IMR-90 (cell line): Measurements from ENCODE around the gene MIEN1. TPM values are rescaled to one million over a fixed set of nuclear protein-coding genes. Genes with fewer than 3 reads are reported as not detected.

ENCODE experiments used
- ATAC-seq: fragments of 200-7000 bp; cut with Tn5 transposase; 2 replicates; pipeline ENCODE4 v1.9.1; 2020; ENCODE audit warnings: low read depth, mild to moderate bottlenecking, moderate library complexity
- BruUV-seq: library from RNA; stranded (reverse); fragments of 400-500 nt; replicated peaks from 2 replicates; lab custom pipeline; 2021; lab: Mats Ljungman, UMichigan
- CTCF ChIA-PET: fragments of 300-600 bp; formaldehyde crosslinking; extraction: SDS; loops from one replicate; lab custom pipeline; 2021; ENCODE audit warnings: antibody characterized with exemption; lab: Yijun Ruan, JAX
- POLR2A ChIA-PET: fragments of 300-600 bp; sonication (Branson Sonifier 250); formaldehyde crosslinking; loops from one replicate; lab custom pipeline; 2022; ENCODE audit warnings: antibody characterized with exemption; ENCODE audit not compliant: unreplicated experiment; lab: Charles Lee
- DNase-seq: peaks from one replicate; pipeline ENCODE4 v3.0.0; 2013
- H2AFZ ChIP-seq: replicated peaks from 2 replicates; pipeline ENCODE3; 2013; ENCODE audit warnings: low read length, mild to moderate bottlenecking; ENCODE audit not compliant: poor library complexity
- H2AK5ac ChIP-seq: 2 replicates; pipeline ENCODE4 v1.6.1; 2013; ENCODE audit warnings: low read depth, low read length, inconsistent platforms
- H2AK9ac ChIP-seq: replicated peaks from 2 replicates; pipeline ENCODE3; 2013; ENCODE audit warnings: mild to moderate bottlenecking, low read depth, low read length, moderate library complexity; ENCODE audit not compliant: poor library complexity
- H2BK120ac ChIP-seq: 2 replicates; pipeline ENCODE4 v1.6.1; 2013; ENCODE audit warnings: low read depth, low read length, inconsistent platforms
- H2BK15ac ChIP-seq: 3 replicates; pipeline ENCODE4 v1.6.1; 2013; ENCODE audit warnings: low read depth, low read length, inconsistent platforms
- H2BK20ac ChIP-seq: 2 replicates; pipeline ENCODE4 v1.6.1; 2013; ENCODE audit warnings: low read depth, mild to moderate bottlenecking, inconsistent platforms, low read length, moderate library complexity
- H2BK5ac ChIP-seq: 2 replicates; pipeline ENCODE4 v1.6.1; 2013; ENCODE audit warnings: mild to moderate bottlenecking, low read depth, low read length, inconsistent platforms; ENCODE audit not compliant: poor library complexity, severe bottlenecking
- H3K14ac ChIP-seq: replicated peaks from 2 replicates; pipeline ENCODE4 v1.6.1; 2013; ENCODE audit warnings: low read depth, low read length, inconsistent platforms
- H3K18ac ChIP-seq: 2 replicates; pipeline ENCODE4 v1.6.1; 2013; ENCODE audit warnings: low read depth, low read length, control low read depth
- H3K23ac ChIP-seq: 2 replicates; pipeline ENCODE4 v1.6.1; 2013; ENCODE audit warnings: low read depth, low read length, inconsistent platforms
- H3K27ac ChIP-seq: 2 replicates; pipeline ENCODE4 v1.5.1; 2013; ENCODE audit warnings: mild to moderate bottlenecking, control low read depth, low read length; ENCODE audit not compliant: insufficient read depth
- H3K27me3 ChIP-seq: 2 replicates; pipeline ENCODE4 v1.6.1; 2013; ENCODE audit warnings: low read length; ENCODE audit not compliant: control insufficient read depth, insufficient read depth
- H3K36me3 ChIP-seq: 2 replicates; pipeline ENCODE4 v1.6.1; 2013; ENCODE audit warnings: low read length, mixed read lengths; ENCODE audit not compliant: control insufficient read depth, insufficient read depth
- H3K4ac ChIP-seq: 2 replicates; pipeline ENCODE4 v1.6.1; 2013; ENCODE audit warnings: low read depth, low read length, inconsistent platforms
- H3K4me1 ChIP-seq: 2 replicates; pipeline ENCODE4 v1.6.1; 2013; ENCODE audit warnings: low read length, mixed read lengths; ENCODE audit not compliant: control insufficient read depth, insufficient read depth
- H3K4me2 ChIP-seq: 2 replicates; pipeline ENCODE4 v1.6.1; 2013; ENCODE audit warnings: low read depth, mild to moderate bottlenecking, control low read depth, low read length, moderate library complexity
- H3K4me3 ChIP-seq: 2 replicates; pipeline ENCODE4 v1.5.1; 2013; ENCODE audit warnings: low read depth, mild to moderate bottlenecking, control low read depth, low read length, moderate library complexity; ENCODE audit not compliant: insufficient read depth
- H3K56ac ChIP-seq: 2 replicates; pipeline ENCODE4 v1.6.1; 2013; ENCODE audit warnings: low read length, inconsistent platforms; ENCODE audit not compliant: insufficient read depth; ENCODE audit errors: extremely low read depth
- H3K79me1 ChIP-seq, 2 experiments: 2 replicates each; pipeline ENCODE4 v1.6.1; 2013; ENCODE audit warnings: low read length in 2 of 2, inconsistent platforms in 1 of 2, low read depth in 1 of 2
- H3K9ac ChIP-seq: 2 replicates; pipeline ENCODE4 v1.6.1; 2013; ENCODE audit warnings: low read depth, low read length, control low read depth
- H3K9me1 ChIP-seq: 2 replicates; pipeline ENCODE4 v1.6.1; 2013; ENCODE audit warnings: low read length, inconsistent platforms; ENCODE audit not compliant: insufficient read depth
- H3K9me3 ChIP-seq: 2 replicates; pipeline ENCODE4 v1.6.1; 2013; ENCODE audit warnings: low read length; ENCODE audit not compliant: control insufficient read depth, insufficient read depth
- H4K20me1 ChIP-seq: 2 replicates; pipeline ENCODE4 v1.6.1; 2013; ENCODE audit warnings: low read length, inconsistent platforms; ENCODE audit not compliant: insufficient read depth
- H4K5ac ChIP-seq: 2 replicates; pipeline ENCODE4 v1.6.1; 2013; ENCODE audit warnings: mild to moderate bottlenecking, low read depth, low read length, control low read depth
- H4K8ac ChIP-seq, 2 experiments: 2 replicates each; pipeline ENCODE4 v1.6.1; 2013; ENCODE audit warnings: low read depth in 2 of 2, low read length in 2 of 2, control low read depth in 1 of 2, inconsistent platforms in 1 of 2
- H4K91ac ChIP-seq: 2 replicates; pipeline ENCODE4 v1.6.1; 2013; ENCODE audit warnings: low read depth, low read length, inconsistent platforms; ENCODE audit not compliant: insufficient read depth
- POLR2A ChIP-seq: IDR thresholded peaks from 2 replicates; pipeline ENCODE4 v1.6.1; 2012; ENCODE audit warnings: mild to moderate bottlenecking, low read depth, low read length
- RCOR1 ChIP-seq: IDR thresholded peaks from 2 replicates; pipeline ENCODE4 v1.6.1; 2012; ENCODE audit warnings: mild to moderate bottlenecking, low read length, improper control_type of control experiment; ENCODE audit not compliant: insufficient replicate concordance
- RFX5 ChIP-seq: IDR thresholded peaks from 2 replicates; pipeline ENCODE4 v1.8.0; 2012; ENCODE audit warnings: low read depth, mild to moderate bottlenecking, low read length, moderate library complexity
- SMC3 ChIP-seq: fragments of 150-350 bp; IDR thresholded peaks from 2 replicates; pipeline ENCODE4 v1.6.1; 2016; ENCODE audit warnings: low read depth, mild to moderate bottlenecking, antibody characterized with exemption, low read length, moderate library complexity
- WGBS, 2 experiments: methylation state at CpG; one replicate each; pipeline versions ENCODE4 v1.1.5 to v1.1.7; 2013; ENCODE audit warnings: missing lambda C conversion rate in 2 of 2; ENCODE audit not compliant: insufficient read length in 1 of 2; ENCODE audit errors: extremely low coverage in 2 of 2; 5-methylcytosine and 5-hydroxymethylcytosine counted together
- dilution Hi-C: fragments of 300-500 bp; cut with HindIII; formaldehyde crosslinking; loops from one replicate; pipeline ENCODE4 v1.14.3; 2018; ENCODE audit warnings: low sequenced_read_pairs; ENCODE audit not compliant: unreplicated experiment
- in situ Hi-C: fragments of 300-500 bp; cut with MboI; formaldehyde crosslinking; loops from 3 replicates; pipeline ENCODE4 v1.14.3; 2019; ENCODE audit warnings: low sequenced_read_pairs, inconsistent platforms, mixed read lengths
- intact Hi-C: fragments of 100-400 bp; cut with micrococcal nuclease; formaldehyde crosslinking; loops from 2 replicates; pipeline ENCODE4 v1.10.0; 2022
- polyA plus RNA-seq, 3 experiments: library from polyadenylated mRNA; depleted of rRNA; stranded (reverse); fragments of >200 nt; gene quantifications; 2 replicates each; pipeline ENCODE4 v1.2.3, GENCODE V29; 2012; ENCODE audit warnings: low replicate concordance in 1 of 3
- total RNA-seq: library from RNA; depleted of rRNA; stranded (reverse); fragments of >200 nt; gene quantifications from 2 replicates; pipeline ENCODE4 v1.2.3, GENCODE V29; 2012
- TF ChIP-seq, protein P1 (sequence below): fragments of 150-350 bp; IDR thresholded peaks from 2 replicates; pipeline ENCODE4 v1.6.1; 2017; ENCODE audit warnings: mild to moderate bottlenecking, antibody characterized with exemption, low read length, low read depth
- TF ChIP-seq, protein P2 (sequence below): conservative IDR thresholded peaks from 2 replicates; pipeline ENCODE4 v1.5.1; 2012; ENCODE audit warnings: mild to moderate bottlenecking, low read depth, low read length, improper control_type of control experiment

The MIEN1 gene
- total and polyA plus RNA-seq, 2 of the 4 experiments (the other 2 are of a cell fraction): 20.3 to 75.6 TPM

DNA sequence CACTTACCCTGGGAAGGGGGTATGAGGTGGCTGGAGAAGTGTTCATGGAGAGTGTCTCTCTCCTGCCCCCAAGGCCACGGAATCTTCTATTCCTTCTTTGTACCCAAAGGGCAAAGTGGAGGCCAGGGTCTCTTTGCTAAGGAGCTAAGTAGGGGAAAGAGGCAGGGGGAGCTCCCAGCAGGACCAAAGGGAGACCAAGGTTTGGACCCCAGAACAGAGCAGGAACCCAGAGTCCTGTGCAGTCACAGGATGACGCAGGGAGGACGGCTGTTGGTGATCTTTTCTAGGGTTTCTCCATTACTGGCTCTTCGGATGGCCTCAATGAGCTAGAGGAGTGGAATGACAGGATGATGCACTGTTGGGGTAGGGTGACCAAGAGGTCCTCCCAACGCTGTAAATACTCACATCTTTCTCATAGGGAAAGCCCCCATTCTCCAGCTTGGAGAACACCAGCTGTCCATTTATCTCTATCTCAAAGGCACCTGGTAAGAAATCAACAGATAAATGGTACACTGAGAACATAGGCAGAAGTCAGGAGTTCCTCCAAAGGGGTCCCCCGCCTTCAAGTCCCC is 966 bp downstream of the MIEN1 start:
- no peak overlapping the region for H3K23ac ChIP-seq
- H3K79me1 ChIP-seq: peaks cover 9 to 17% of the 10 kb centered on the region in 2 experiments
- peak overlapping the region; percentile 95 for H3K4me2 ChIP-seq
- peaks cover 13% of the 10 kb centered on the region for H3K9me1 ChIP-seq
- no peak overlapping the region for H4K5ac ChIP-seq
- no peak overlapping the region for H2BK5ac ChIP-seq
- H2BK15ac ChIP-seq: no peak overlapping the region
- H4K91ac ChIP-seq: no peak overlapping the region
- ATAC-seq (no peak), DNase-seq (peak; percentile 32)
- CTCF ChIA-PET: interaction anchor here (0.5 to 1.8 kb wide), 3 partner anchors 20 to 108 kb away, joined by 3 to 5 read pairs (median 3); no protein-coding TSS in a partner anchor
- H3K9ac ChIP-seq: peak overlapping the region; percentile 83
- H3K4ac ChIP-seq: no peak overlapping the region
- in situ Hi-C loops (no loop called here), intact Hi-C loops (no loop called here), dilution Hi-C loops (no loop called here)
- peak overlapping the region; percentile 74 for H3K4me3 ChIP-seq
- no peak overlapping the region for H2BK20ac ChIP-seq
- no peak overlapping the region for H2BK120ac ChIP-seq
- 83% methylated on average over 1 of the region's 6 CpGs; no CpG with 5 or more reads in 1 of the 2 experiments for WGBS, 2 experiments
- TF ChIP-seq POLR2A: no peak
- no peak for TF ChIP-seq SMC3
- TF ChIP-seq, protein P1, sequence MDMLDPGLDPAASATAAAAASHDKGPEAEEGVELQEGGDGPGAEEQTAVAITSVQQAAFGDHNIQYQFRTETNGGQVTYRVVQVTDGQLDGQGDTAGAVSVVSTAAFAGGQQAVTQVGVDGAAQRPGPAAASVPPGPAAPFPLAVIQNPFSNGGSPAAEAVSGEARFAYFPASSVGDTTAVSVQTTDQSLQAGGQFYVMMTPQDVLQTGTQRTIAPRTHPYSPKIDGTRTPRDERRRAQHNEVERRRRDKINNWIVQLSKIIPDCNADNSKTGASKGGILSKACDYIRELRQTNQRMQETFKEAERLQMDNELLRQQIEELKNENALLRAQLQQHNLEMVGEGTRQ: no peak
- no peak for TF ChIP-seq RFX5
- no peak for TF ChIP-seq RCOR1
- TF ChIP-seq, protein P2, sequence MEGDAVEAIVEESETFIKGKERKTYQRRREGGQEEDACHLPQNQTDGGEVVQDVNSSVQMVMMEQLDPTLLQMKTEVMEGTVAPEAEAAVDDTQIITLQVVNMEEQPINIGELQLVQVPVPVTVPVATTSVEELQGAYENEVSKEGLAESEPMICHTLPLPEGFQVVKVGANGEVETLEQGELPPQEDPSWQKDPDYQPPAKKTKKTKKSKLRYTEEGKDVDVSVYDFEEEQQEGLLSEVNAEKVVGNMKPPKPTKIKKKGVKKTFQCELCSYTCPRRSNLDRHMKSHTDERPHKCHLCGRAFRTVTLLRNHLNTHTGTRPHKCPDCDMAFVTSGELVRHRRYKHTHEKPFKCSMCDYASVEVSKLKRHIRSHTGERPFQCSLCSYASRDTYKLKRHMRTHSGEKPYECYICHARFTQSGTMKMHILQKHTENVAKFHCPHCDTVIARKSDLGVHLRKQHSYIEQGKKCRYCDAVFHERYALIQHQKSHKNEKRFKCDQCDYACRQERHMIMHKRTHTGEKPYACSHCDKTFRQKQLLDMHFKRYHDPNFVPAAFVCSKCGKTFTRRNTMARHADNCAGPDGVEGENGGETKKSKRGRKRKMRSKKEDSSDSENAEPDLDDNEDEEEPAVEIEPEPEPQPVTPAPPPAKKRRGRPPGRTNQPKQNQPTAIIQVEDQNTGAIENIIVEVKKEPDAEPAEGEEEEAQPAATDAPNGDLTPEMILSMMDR: no peak
- peaks cover 5% of the 10 kb centered on the region; the same call in 1 of the 2 replicates for H3K4me1 ChIP-seq
- H4K8ac ChIP-seq: peak overlapping the region in 1 of 2 experiments; percentile 85; a peak in 2 of 4 replicates
- H3K18ac ChIP-seq: no peak overlapping the region
- no peak overlapping the region for H3K27ac ChIP-seq
- no peaks in the 10 kb centered on the region; the same call in 1 of the 2 replicates for H4K20me1 ChIP-seq
- peak overlapping the region; percentile 84; the same call in 1 of the 2 replicates for H2AK5ac ChIP-seq
- POLR2A ChIA-PET: no interaction called here
- no peaks in the 10 kb centered on the region for H3K27me3 ChIP-seq
- peak overlapping the region; percentile 83 for H3K14ac ChIP-seq
- peak overlapping the region; percentile 97 for H2AK9ac ChIP-seq
- H3K56ac ChIP-seq: no peak overlapping the region
- BruUV-seq: TSS peak; percentile 94
- no peak overlapping the region for H2AFZ ChIP-seq
- H3K9me3 ChIP-seq: no peaks in the 10 kb centered on the region
- peaks cover 39% of the 10 kb centered on the region for H3K36me3 ChIP-seq
